22Rv1 (cell line): ENCODE measurements around the gene FYN.
"Not testable (repeated sequence)": the region's sequence is repeated elsewhere in the genome, so short reads cannot be mapped to it uniquely, and the experiment has no call there.

ENCODE experiments used
- H3K27ac ChIP-seq: fragments of 450-650 bp; 2 replicates; pipeline ENCODE4 v1.5.1; 2017
- CTCF ChIP-seq: fragments of 450-650 bp; IDR thresholded peaks from 2 replicates; pipeline ENCODE4 v1.5.1; 2017; ENCODE audit warnings: mild to moderate bottlenecking
- ZFX ChIP-seq: fragments of 450-650 bp; IDR thresholded peaks from 2 replicates; pipeline ENCODE4 v1.6.1; 2017; ENCODE audit warnings: antibody characterized with exemption, borderline replicate concordance

Gene FYN

DNA sequence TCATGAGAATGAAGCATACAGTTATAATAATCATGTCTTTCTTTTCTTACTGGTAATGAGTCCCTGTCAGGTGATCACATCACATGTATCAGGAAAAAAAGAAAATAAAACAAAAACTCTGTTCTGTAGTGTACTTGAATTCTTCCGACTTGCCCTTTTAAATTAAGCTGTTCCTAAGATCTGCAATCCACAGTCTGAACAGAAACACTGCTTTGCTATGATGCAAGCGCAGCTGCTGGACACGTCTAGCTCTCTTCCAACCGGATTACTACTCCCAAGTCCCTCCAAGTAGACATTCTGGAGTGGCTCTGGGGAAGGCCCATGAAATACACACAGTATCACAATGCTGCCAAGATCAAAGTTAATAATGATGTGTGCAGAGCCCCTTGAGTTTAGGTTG, 83.7 kb downstream of the FYN start:
- no peak for TF ChIP-seq ZFX
- no peak for TF ChIP-seq CTCF
- H3K27ac ChIP-seq: no peak overlapping the region

- TF ChIP-seq ZFX (no peak), CTCF (no peak)
- no peak overlapping the region for H3K27ac ChIP-seq
These were observed 84.6 kb downstream of the FYN start for GRCh38 chr6:111788379-111789276.

DNA sequence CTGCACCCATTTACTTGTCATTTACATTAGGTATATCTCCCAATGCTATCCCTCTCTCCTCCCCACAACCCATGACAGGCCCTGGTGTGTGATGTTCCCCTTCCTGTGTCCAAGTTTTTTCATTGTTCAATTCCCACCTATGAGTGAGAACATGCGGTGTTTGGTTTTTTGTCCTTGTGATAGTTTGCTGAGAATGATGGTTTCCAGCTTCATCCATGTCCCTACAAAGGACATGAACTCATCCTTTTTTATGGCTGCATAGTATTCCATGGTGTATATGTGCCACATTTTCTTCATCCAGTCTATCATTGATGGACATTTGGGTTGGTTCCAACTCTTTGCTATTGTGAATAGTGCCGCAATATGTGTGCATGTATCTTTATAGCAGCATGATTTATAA, 87.1 kb downstream of the FYN start:
- H3K27ac ChIP-seq: not testable (repeated sequence)

DNA sequence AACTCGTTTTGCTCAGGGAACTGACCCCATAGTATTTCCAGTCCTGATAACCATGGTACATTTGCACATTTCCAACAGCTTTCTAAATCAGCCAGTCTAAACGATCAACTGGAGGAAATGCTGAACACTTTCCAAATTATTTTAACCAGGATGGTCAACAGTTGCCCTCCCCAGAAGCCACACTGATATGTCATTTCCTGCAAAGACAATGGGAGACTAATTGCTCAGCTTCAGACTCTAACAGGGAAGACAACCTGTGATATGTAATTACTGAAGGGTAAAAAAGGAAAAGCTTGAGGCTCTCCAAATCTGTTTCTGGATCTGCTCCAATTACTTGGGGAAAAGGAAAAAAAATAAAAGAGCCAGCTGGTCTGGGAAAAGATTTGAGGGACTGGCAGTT, 88.8 kb downstream of the FYN start:
- H3K27ac ChIP-seq: no peak overlapping the region
- TF ChIP-seq ZFX: no peak
- TF ChIP-seq CTCF: no peak

DNA sequence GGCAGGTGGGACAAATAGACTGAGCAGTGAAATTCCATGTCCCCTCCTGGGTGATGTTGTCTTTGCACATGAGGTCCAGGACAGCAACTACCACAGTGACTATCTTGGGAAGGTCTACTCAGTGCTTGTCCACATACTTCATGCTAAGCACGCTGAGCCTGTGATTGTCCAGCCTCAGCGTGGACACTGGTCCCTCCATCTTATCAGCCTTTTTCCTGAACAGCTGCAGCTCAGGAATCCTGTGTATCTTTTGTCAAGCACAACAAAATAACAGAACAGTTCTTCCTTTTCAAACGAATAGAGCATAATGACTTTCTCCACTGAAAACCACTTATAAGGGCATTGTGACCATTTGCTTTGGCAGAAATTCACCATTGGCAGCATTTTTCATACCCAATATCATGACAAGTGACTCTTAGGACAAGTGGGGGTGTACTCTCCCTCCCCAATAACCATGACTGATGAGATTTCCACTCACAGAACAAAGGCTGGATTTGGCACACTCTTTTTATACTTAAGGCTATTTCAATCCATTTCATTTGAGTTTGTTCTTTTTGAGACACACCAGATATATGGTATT, 90.3 kb downstream of the FYN start:
- H3K27ac ChIP-seq: no peak overlapping the region
- TF ChIP-seq ZFX: no peak
- no peak for TF ChIP-seq CTCF

DNA sequence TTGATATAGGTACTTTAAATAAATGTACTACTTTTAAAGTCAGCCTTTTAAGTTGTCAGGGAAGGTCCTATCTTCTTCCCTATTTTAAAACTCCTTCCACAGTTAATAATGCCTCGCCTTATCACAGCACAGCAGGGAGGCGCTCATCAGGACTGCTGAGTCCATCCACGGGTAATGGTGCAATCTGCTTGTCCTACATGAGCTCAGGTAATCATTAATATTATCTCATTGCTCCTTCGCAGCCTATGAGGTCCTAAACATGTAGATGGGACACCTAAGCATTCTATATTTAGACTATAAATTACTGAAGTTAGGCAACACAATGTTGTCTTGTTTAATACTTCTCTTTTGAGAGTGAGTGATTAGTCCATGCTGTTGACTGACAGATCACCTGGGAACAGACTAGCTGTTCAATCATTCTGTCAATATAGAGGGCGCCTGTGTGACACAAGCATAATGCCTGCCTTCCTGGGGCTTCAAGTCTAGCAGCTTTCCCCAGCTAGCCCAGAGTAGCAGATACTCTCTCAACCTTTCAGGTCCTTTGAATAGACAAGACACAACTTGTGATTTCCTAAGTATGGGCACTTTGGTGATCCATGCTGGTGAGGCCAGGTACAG, 91.0 kb downstream of the FYN start:
- no peak overlapping the region for H3K27ac ChIP-seq
- TF ChIP-seq ZFX: no peak
- TF ChIP-seq CTCF: no peak

GRCh38 chr6:111781041-111781708, 92.1 kb downstream of the FYN start:
- H3K27ac ChIP-seq: no peak overlapping the region
- TF ChIP-seq CTCF (no peak), ZFX (no peak)
